Thyroid gland (tissue), 4 donors: Measurements from ENCODE around the gene OAS1.
"Not testable (repeated sequence)": the region's sequence is repeated elsewhere in the genome, so short reads cannot be mapped to it uniquely, and the experiment has no call there.

Experiments
- CTCF ChIP-seq, 6 experiments: fragments of 200-600 bp in 3 of 6; fragments of 450-650 bp in 3 of 6; sonication (generic) in 3 of 6; IDR thresholded peaks; one replicate each; pipeline ENCODE4 v1.5.1; 2016 to 2019; ENCODE audit warnings: antibody characterized with exemption in 6 of 6, mild to moderate bottlenecking in 2 of 6, inconsistent platforms in 1 of 6, moderate library complexity in 1 of 6
- POLR2A ChIP-seq, 2 donors: fragments of 450-650 bp; IDR thresholded peaks; one replicate each; pipeline ENCODE4 v1.6.1; 2017; ENCODE audit warnings: antibody characterized with exemption in 2 of 2, mild to moderate bottlenecking in 2 of 2, moderate library complexity in 1 of 2

- not testable (repeated sequence) for TF ChIP-seq CTCF, POLR2A (IDR thresholded peaks at IDR 0.05)
These were observed 19.8 kb downstream of the OAS1 start for GRCh38 chr12:112926416-112927033.
